Mammary epithelial cell (primary cell): ENCODE data around the gene ADCY4.

Experiments
- EZH2 ChIP-seq: IDR thresholded peaks from 2 replicates; pipeline ENCODE4 v1.6.1; 2012; ENCODE audit warnings: low read length, inconsistent platforms, borderline replicate concordance
- TF ChIP-seq, protein P1 (sequence below), 2 donors: IDR thresholded peaks in 1 of 2; conservative IDR thresholded peaks in 1 of 2; 2 replicates each; pipeline ENCODE4 v1.5.1; 2011 to 2012; ENCODE audit warnings: inconsistent platforms in 2 of 2, low read length in 2 of 2, mild to moderate bottlenecking in 2 of 2, control low read depth in 1 of 2, low read depth in 1 of 2; ENCODE audit not compliant: insufficient read depth in 1 of 2; ENCODE audit errors: extremely low read depth in 1 of 2

- TF ChIP-seq, protein P1, sequence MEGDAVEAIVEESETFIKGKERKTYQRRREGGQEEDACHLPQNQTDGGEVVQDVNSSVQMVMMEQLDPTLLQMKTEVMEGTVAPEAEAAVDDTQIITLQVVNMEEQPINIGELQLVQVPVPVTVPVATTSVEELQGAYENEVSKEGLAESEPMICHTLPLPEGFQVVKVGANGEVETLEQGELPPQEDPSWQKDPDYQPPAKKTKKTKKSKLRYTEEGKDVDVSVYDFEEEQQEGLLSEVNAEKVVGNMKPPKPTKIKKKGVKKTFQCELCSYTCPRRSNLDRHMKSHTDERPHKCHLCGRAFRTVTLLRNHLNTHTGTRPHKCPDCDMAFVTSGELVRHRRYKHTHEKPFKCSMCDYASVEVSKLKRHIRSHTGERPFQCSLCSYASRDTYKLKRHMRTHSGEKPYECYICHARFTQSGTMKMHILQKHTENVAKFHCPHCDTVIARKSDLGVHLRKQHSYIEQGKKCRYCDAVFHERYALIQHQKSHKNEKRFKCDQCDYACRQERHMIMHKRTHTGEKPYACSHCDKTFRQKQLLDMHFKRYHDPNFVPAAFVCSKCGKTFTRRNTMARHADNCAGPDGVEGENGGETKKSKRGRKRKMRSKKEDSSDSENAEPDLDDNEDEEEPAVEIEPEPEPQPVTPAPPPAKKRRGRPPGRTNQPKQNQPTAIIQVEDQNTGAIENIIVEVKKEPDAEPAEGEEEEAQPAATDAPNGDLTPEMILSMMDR (conservative IDR thresholded peaks at IDR 0.05 in 1 of 2, IDR thresholded peaks at IDR 0.05 in 1 of 2; ENCODE audit: extremely low read depth in 1 of 2, insufficient read depth in 1 of 2, low read depth in 1 of 2, low read length in 2 of 2): no peak
- TF ChIP-seq EZH2: no peak
These were observed 60.7 kb downstream of the ADCY4 start for GRCh38 chr14:24274101-24274543.
